ENCODE measurements around the gene RAD51B.
"Not testable (repeated sequence)": the region's sequence is repeated elsewhere in the genome, so short reads cannot be mapped to it uniquely, and the experiment has no call there.

RAD51B gene

DNA sequence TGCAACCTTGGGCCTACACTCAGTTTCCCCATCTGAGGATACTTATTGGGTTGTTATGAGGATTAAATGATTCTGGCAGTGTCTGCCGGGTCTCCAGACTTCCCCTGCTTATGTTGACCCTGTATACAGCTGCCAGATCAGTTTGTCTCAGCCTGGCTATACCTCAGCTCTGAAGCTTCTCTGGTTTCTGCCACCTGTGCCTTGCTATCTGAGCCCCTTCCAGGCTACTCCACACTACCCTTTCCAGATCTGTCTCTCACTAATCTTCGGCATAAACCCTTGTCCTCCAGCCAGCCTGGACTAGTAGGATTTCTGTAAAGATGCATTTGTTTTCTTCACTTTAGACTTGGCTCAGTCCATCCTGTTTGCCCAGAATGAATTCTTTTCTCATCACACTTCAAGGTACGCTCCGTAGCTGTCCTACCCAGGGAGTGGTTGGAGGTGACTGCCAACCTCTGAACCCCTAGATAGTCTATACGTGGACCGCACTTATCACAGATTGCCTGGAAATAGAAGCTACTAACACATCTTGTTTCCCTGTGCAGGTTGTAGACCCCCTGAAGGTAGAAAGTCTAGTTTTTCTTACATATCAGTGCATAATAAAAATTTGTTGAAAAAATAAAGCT, 422.4 kb downstream of the RAD51B start:
- DNase-seq: no peak

DNA sequence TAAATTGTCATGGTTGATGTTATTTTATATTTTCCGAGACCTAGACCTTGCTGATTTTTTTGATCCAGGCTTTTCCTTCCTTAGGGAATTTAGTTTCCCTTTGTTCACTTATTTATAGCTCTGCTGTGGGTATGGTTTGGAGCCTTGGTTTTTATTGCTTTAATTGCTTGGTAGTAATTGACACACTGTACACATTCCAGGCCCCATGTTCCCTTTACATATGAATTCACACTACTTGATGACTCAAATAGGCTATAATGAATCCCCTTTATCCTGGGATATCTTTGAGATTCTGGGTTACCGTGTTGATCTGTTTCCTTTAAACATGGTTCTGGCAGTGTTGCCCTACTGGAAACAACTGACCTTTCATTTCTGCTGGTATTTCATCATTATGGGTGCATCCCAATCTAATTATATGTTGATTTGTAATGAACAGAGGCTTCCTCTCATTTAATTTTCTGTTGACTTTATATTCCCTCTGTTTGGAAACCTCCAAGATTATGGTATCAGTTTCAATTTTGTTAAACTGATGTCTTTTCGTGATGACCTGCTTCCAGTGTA, 424.0 kb downstream of the RAD51B start:
- no peak for DNase-seq

DNA sequence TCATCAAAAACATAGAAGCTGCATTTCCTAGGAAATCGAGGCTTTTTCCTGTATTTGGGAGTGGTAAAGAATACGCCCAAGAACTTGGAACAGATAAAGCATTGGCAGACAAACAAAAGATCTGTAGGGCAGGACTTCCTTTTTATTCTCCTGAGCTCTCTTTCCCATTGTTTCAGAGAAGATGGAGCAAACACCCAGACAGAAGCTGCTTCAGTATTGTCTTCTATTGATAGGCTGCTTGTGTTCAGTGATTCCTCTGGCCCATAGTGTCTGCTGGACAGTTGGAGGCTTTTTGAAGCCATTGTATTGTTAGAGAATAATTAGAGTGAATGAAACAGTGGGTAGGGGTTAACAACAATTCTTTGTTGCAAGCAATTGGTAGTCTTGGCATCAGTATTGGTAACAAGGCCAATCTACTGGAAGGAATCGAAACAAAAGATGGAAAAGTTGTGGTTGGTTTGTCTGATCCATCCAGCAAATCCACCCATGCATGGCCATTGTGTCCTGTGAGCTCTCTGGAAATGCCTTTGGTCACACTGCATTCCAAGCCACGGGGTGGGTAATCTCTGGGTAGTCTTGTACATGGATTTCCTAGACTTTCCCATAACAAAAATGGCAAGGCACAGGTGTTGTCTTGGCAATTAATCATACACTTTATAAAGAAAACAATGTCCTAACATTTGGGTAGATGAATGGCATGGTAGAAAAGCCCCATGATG, 424.8 kb downstream of the RAD51B start:
- DNase-seq: no peak

DNA sequence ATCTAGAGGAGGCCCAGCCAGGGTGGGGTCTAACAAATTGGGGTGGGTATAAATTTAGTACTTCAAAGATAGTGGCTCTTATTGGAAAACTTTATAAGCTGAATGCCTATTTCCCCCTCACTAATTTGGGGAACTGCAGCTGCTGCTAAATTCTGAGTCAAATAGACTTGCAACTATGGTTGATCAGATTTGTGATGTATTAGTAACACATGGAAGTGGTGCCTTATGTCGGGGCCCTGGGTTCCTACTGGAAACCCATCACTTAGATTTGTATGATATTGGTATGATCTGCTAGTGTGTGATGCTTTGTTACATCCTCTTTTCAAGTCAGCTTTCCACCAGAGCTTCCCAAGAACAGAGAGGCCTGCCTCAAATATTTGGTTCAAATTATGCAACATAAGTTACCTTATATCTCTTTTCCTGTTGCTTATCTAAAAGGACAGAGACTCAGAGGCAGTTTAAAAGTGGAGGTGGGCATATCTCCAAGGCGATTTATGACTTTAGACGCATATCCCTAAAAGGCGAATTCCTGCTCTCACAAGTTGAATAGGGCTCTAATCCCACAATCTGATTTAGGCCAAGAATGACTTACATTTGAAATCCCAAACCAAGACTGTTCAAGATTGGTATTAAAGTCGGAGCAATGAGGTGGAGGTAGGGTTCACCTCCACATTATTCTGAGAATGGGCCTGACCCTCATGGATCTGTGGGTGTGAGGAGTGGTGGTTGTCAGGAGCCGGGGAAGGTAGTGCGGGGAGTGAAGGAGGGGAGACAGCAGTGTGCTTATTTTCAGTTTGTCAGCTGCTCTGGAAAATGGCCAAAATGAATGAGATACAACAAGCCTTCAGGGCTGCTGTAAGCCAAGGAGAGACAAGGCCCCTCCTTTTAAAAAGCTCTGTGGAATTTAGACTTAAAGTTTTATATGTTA, 425.8 kb downstream of the RAD51B start:
- no peak for DNase-seq

DNA sequence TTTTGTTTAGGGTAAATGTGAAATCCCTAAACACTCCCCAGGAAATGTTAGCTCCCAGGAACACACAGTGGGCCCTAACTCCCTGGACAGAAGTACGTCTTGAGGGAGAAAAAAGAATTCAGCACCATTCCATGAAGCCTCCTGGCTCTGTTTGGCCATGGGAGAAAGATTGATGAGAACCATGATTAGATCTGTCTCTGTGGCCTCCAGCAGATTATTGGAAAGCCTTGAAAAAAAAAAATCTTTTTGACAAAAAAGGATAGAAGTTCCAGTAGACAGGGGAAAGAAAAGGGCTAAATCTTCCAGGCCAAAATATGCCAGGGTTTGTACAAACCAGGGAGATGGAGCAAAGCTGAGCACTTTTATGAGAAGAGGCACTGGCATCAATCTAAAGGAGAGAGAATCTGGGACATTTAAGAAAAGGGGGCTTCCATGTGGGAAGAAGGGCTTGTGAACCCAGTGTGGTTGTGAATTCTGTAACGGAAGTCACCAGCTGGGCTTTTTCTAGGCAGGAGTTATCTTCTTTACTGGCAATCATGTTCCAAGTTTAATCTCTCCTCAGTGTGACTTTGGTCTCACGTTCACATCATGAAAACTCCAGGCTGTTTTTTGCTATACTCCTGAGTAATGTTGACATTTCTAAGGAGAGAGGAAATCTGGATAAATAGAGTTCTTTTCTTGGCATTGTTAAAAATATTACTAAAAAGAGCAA, 426.7 kb downstream of the RAD51B start:
- DNase-seq: no peak

DNA sequence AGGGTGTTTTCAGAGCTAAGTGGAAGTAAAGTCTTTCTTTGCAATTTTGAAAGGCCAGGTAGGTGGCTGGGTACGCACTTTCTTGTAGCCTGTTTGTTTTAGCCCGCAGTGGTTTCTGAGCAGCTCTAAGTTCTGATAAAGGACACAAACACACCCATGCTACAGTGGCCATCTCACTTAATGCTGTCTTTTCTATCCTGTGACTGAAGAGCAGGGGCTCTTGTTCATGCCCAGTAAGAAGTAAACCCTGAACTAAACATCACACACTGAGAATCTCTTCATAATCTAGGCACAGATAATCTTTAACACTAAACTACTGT, 427.2 kb downstream of the RAD51B start:
- DNase-seq: no peak

DNA sequence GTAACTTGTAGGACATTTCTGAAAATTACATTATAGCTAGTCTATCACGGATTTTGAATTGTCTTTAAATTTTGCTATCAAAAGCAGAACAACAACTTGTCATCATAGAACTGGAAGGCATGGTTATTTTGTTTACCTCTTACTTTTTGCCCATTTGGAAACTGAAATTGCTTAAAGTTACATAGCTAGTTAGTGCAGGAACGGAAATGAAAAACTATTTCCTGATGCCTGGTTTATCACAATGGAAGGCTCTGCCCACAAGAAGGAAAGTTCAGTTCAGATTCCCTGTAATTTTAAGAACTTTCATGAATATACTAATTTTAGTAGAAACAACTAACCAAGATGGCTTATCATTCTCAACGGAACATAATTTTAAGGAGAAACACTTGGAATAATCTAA, 427.7 kb downstream of the RAD51B start:
- DNase-seq: no peak

DNA sequence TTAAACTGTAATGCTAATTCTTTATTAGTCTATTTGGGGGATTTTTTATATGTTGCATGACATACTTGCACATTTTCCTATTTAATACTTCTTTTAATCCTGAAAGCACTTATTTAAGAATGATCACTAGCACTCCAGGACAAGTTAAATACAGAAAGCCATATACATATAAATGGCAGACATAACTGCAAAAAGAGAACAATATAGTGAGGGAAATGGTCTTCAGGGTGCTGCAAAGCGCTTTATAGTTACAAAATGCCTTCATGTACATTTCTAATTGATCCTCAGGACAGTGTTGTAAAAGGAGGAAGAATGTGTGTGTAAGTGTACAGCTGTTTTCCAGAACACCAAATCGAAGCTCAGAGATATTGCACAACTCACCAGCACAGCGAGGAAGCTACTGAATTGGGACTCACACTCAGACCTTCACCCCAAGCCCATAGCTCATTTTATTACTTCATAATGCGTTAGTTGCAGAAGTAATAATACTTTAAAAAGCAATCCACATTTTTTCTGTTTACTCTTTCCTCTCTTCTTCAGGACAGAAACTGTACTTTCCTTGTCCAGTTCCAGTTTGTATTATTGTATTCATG, 428.2 kb downstream of the RAD51B start:
- no peak for DNase-seq

DNA sequence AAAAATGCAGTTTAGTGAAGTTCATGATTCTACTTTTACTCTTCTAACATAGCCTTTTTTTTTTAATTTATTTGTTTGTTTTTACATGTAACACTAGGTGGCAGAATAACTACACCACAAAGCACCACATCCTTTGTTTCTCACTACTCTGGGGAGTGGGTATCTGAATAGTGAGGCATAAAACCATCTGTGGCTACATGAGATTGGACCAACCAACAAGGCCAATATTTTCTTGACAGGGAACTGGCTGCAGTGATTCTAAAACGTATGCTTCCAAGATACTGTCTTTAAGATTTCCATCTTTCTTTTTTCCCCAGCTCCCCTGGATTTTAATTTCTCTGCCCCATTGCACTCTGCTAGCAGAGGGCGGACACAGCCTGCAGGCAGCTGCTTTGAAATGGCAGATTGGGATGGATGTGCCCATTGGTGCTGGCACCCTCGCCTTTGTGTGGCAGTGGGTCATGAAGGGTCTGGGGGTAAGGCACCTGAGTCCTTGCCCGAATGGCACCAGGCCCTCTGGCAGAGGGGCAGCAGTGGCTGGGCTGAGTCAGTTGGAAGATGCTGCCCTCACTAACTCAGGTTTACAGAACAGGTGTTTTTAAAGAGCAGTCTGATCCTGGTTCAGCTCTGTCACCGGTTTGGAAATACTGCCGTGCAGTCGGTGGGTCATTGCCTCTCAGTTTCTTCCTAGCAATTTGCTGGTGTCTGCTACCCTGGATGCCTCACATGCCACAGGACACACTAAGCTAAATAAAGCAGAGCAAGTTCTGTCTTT, 429.1 kb downstream of the RAD51B start:
- DNase-seq: no peak

DNA sequence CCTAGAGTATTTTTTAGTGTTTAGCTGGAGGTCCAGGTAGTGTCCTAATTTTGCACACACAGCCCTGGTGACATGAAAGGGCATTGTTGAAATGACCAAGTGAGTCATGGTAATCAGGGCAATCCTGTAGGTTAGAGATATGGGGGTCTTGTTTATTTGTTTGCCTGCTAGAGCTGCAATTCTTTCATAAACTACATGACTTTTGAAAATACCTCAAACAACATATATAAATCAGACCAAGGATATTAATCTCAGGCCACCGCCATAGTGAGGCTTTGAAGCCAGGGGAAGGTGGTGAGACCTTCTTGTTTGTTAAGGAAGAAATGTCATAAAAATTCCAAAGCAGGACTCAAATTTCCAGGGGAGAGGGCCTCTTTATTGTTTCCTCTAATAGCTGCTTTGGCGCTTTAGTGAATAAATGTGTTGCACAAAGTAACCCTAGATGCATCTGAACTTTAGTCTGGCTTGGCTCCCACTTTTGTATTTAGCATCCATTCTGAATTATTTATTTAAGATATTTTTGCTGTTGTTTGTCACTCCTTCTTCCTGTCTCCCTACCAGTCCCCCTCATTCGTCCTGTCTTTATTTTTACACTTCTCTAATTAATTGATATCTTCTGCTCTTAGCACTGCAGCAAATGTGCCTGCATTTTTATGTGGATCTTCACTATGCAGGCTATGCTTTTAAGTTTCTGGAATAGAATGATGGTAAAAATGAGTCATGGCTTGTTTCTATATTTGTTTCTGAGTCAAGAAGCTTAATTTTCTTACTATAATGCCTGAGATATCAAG, 430.3 kb downstream of the RAD51B start:
- DNase-seq: no peak

DNA sequence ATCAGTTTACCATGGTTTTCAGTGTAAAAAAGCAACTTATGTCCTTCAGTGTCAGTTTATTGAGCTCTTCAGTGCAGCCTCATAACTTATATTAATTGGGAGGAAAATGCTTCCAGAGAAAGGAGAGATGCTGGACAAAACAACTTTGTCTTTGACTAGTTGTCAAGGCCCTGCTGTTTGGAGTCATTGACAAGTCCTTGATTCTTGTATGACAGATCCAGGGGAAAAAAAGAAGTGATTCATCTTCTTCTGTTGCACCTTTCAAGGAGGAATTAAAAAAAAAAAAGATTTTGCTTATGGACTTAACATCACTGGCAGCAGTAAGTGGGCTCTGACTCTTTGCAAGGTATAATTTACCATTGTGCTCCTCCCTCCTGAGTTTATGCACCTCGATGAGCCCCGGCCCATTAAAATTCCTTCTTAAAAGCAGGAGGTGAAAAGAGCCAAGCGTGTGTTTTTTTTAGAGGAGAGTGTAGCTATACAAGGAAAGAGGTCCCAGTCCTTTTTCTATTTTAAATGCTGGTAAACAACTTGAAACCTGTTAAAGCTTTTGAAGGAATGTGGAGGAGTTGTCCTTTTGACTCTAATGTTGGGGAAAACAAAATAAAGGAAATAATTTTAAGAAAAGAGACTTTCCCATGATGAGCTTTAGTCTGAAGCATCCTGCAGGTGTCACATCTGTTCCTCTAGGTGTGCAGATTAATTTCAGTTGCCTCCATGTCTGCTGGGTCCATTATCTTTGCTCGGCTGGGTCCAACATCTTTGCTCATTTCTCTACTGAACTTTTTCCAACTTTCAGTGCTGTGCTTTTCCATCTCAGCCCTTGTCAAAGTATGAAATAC, 431.6 kb downstream of the RAD51B start:
- no peak for DNase-seq

DNA sequence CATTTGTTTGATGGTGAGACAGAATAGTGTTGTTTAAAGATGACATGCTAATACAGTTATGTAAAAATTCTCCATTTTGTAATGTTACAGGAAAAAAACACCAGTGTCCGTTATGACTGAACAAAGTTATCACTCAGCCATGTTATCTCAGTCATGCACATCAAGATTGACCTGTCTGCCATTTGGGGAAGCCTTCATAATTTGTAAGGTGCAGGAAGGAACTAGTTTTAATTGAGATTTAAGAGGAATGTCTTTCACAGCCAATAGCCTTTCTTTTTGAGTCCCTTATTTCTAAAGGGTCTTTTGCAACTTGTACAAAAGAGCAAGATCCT, 432.2 kb downstream of the RAD51B start:
- DNase-seq: no peak

DNA sequence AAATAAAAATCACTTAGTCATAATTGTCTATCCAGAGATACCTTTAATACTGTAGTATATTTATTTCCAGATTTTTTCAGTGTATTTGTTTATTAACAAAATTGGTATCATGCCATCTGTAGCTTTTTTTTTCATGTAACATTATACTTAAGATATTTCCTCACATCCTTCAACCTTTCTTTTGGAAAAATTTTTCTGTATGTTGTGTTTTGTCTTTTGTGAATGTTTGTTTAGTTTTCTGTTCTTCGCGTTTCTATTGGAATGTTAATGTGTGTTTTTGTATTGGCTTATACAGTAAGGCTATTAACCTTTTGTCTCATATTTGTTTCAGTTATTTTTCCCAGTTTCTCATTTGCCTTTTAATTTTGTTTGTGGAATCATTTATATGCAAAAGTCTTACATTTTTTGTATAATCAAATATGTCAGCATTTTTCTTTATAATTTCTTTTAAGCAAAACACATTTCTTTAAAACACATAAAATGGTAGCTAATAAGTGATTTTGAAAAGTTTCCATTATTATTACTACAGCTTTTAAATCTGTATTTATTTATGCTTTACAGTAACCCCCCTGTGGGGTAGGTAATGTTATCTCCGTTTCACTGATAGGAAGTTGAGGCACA, 433.7 kb downstream of the RAD51B start:
- no peak for DNase-seq

DNA sequence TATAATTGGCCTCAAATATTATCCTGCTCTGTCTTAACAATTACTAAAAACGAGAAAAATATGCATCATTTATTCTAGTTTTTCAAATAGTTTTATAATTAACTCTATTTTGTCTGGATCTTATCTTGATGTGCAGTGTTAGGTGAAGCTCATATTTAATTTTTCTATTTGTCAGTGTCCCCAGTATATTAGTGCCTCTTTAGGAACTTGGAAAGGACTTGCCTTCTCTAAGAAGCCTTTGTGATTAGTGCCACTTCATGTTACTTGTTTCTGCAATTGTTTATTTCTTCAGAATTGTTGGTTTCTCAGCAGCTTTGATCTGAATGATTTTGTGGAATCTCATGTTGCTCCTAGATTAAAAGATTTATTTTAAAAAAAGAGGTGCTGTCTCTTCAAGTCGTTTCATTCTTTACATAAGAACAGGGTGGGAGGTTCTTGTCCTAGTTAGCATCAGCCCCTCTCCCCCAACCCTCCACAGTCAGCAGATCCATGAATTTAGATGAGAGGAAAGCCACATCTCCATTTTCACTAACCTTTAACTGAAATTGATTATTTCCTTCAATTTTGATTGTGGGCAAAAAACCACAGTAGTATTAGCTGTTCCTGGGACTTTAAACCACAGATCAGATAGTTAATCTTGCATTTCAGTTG, 434.4 kb downstream of the RAD51B start:
- no peak for DNase-seq

DNA sequence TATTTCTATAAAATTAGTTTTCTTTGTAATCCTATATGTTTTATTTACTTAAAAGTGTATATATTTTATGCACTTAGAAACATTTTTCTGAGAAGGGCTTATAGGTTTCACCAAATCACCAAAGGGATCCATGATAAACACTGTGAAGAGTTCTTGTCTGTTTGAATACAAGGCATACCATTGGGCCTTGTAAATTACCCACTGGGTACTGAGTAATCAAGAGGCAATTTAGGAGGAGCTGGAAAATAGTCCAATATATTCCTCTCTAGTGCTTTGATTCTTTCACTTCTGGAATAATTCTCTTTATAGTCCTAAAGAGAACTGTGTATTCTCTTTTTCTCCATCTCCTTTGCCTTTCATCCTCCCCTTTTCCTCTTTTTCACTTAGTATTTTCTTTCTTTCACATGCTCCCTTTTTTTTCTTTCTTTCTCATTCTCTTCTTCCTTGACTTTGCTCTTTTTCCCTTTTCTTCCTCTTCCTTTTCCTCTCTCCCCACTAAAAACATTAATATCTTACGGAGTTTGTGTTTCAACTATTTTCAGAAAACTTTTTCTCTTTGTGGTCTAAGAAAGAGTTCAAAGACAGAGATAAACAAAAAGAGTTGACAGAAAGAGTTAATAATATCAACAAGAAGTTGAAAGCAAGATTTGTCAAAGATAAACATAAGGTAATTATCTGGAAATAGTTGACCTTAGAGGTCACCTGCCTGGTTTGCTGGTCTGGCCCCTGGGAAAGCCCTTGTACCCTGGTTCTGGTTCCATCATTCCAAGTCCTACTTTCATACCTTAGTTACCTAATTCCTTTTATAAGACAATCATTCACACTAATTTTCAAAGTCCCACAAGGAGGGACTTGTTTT, 435.3 kb downstream of the RAD51B start:
- DNase-seq: no peak

DNA sequence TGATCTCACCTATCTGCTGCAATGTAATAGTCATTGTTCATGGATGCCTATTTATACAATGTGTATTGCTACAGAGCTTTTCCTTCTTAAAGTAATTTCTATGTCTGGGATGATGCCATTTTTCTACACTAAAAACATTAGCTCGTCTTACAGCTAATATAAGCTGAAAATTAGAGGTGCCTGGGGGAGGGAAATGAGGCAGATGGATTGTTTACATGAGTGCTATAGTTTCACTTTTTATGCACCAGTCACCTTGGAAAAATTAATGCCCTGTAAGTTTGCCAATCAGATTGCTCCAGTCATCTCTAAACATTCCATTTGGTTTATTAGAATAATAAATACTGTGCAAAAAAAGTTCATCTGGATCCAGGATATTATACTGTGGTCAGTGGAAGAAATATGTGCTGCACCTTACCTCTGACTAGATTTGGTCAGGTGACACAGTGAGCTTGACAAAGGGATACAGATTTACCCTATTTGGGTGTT, 436.2 kb downstream of the RAD51B start:
- no peak for DNase-seq

DNA sequence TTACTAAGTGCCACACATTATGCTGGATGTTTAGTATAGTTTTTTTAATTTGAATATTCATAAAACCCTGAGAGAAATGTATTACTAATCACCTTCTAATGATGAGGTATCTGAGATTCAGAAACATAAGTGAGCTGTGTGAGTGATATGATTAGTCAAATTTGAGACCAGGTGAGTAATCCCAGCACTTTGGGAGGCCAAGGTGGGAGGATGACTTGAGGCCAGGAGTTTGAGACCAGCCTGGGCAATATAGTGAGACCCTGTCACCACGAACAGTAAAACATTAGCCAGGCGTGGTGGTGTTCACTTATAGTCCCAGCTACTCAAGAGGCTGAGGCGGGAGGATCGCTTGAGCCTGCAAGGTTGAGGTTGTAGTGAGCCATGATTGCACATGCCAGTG, 438.4 kb downstream of the RAD51B start:
- DNase-seq: no peak

DNA sequence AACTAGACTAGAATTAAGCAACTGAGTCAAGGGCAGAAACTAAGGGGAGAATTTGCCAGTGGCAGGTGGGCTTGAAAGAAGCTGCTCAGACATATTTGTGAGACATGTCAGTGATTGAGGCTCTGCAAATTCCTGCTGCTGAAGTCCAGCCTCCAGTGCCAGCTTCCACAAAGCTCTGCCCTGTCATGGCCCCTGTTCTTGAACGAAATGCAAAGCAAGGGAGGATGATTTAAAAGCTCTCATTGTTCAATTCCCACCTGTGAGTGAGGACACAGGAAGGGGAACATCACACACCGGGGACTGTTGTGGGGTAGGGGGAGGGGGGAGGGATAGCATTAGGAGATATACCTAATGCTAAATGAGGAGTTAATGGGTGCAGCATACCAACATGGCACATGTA, 439.4 kb downstream of the RAD51B start:
- not testable (repeated sequence) for DNase-seq

All from activated CD4-positive, alpha-beta T cell treated with anti-CD3 and anti-CD28 coated beads for 1 hour (primary cell).